Transverse colon (tissue), 3 donors: ENCODE results near the gene LAP3.

ENCODE experiments used
- CTCF ChIP-seq, 5 experiments: fragments of 200-600 bp in 3 of 5; fragments of 450-650 bp in 2 of 5; sonication (generic) in 3 of 5; IDR thresholded peaks; 1 replicate in 2 of 5; 2 replicates in 3 of 5; pipeline ENCODE4 v1.5.1; 2016 to 2017; ENCODE audit warnings: antibody characterized with exemption in 5 of 5, inconsistent platforms in 3 of 5, mild to moderate bottlenecking in 2 of 5, moderate library complexity in 1 of 5
- EP300 ChIP-seq: sonication (generic); formaldehyde crosslinking; IDR thresholded peaks from one replicate; pipeline ENCODE4 v1.6.1; 2017; ENCODE audit warnings: antibody characterized with exemption, low read depth
- POLR2A ChIP-seq: fragments of 450-650 bp; IDR thresholded peaks from one replicate; pipeline ENCODE4 v1.6.1; 2016; ENCODE audit warnings: antibody characterized with exemption, mild to moderate bottlenecking, moderate library complexity

GRCh38 chr4:17657090-17657489, 80.1 kb downstream of the LAP3 start:
- no peak for TF ChIP-seq CTCF (IDR thresholded peaks at IDR 0.05)
- no peak for TF ChIP-seq POLR2A
- no peak for TF ChIP-seq EP300
